Neural cell (in vitro differentiated cells): ENCODE data around the gene CTCF.

Experiments
- CTCF ChIP-seq: fragments of 450-650 bp; IDR thresholded peaks from 2 replicates; pipeline ENCODE4 v1.5.1; 2014; ENCODE audit warnings: antibody characterized with exemption, mild to moderate bottlenecking, moderate library complexity; ENCODE audit not compliant: poor library complexity, severe bottlenecking
- POLR2AphosphoS5 ChIP-seq: IDR thresholded peaks from 2 replicates; pipeline ENCODE4 v1.6.1; 2012
- RAD21 ChIP-seq: fragments of 450-650 bp; conservative IDR thresholded peaks from 2 replicates; pipeline ENCODE4 v1.6.1; 2014; ENCODE audit warnings: antibody characterized with exemption, mild to moderate bottlenecking, moderate library complexity
- REST ChIP-seq: IDR thresholded peaks from 2 replicates; pipeline ENCODE4 v1.6.1; 2012; ENCODE audit warnings: borderline replicate concordance

GRCh38 chr16:67657751-67658518 lies 95.6 kb downstream of the CTCF start:
- TF ChIP-seq POLR2AphosphoS5 (no peak), CTCF (no peak), REST (no peak), RAD21 (no peak)
